GM19035 (cell line): ENCODE results near the gene ANO6.

Experiments
- ATAC-seq: cut with Tn5 transposase; IDR thresholded peaks from one replicate; pipeline ENCODE4 v1.9.1; 2021; ENCODE audit not compliant: unreplicated experiment

The ANO6 gene

DNA sequence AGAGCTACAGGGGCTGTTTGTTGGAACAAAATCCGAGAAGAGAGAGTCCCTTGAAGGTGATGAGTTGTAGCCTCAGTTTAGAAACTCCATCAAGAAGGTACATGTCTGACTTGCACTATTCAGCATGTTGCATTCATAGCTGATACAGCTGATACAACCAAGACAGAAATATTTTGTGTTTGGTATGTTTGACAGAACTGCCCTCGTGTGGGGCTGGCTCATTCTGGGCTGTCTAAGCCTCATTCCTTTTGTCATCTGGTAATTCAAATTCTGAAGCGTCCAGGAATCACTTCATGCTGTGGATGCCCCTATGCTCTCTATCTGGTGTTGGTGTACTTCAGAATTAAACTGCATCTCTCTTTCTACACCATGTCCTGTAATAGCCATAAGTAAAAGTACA, 126.3 kb downstream of the ANO6 start:
- no peak for ATAC-seq

DNA sequence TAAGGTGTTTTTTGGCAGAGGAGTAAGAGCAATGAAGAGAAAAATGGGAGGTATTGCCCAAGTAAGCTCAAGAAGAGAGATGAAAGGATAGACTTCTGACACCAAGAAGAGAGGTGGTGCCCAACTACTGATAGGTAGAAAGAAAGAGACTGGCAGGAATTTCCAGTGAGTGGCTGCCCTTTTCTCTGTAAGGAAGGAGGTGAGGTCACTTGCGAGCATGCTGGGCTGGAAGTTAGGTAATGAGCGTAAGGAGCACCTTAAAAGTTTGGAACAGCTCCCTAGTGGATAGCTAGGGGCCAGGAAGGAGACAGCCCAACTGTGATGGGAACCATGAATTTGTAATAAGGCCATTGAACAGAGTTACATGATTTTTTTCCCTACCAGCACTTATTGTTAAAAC, 127.0 kb downstream of the ANO6 start:
- ATAC-seq: no peak

DNA sequence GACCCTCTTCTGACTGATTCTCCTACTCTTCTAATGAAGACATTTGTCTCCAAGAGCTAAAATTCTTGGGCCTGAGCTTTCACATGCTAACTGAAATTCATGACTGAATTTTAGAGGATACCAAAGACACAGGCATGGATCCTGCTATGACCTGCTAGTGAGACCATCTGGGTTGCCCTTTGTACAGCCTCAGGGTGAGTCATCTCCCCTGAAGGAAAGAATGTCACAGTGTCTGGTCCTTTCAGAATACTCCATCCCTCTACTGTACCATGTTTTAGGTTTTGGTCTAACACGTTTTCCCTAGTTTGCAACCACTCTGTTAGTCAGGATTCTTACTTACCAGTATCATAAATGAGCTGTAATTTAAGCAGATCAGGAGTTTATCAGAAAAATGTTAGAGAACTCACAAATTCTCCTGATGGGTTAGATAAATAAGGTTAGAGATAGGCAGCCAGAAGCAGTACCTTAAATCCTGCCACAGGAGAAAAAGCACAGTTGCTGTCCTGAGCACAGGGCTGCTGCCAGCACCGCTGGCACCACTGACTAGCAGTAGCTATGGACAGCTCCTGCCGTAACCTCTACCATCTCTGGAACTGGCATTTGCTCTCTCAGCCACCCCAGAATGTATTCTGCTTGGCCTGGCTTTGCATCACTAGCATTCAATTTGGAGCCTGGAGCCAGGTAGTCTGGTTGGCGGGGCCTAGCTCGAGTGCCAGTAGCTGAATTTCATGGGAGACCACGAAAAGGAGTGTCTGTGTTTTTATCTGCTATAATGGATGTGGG, 127.6 kb downstream of the ANO6 start:
- ATAC-seq: no peak

DNA sequence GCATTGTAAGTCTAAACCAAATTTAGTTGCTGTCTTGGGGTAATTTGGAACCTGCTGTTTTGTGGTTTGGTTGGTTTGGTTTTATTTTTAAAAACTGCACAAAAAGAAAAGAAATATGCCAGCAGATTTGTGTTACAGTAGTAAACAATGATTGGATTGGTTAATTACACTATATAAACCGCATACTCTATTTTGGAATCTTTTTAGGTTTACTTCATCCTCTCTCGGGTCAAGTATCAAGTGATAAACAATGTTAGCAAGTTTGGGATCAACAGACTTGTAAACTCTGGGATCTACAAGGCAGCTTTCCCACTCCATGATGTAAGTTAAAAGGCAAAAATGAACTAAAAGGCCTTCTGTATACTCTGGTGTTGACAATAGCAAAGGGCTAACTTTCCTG, 132.4 kb downstream of the ANO6 start:
- ATAC-seq: no peak

DNA sequence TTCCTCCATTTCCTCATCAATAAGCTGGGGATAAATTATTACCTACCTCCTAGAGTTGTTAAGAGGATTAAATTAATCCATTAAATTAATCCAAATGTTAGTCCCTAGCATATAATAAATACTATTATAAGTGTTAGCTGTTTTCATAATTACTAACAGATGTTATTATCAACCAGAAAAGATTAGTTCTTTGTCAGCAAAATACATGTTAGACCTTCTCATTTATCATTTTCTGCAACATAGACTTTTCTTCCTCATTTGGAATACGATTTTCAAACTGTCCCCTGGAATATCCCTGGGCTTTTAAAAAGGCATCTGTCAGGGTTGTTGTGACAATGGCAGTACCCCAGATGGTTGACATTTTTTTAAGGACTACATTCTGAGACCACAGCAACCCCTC, 133.1 kb downstream of the ANO6 start:
- no peak for ATAC-seq

DNA sequence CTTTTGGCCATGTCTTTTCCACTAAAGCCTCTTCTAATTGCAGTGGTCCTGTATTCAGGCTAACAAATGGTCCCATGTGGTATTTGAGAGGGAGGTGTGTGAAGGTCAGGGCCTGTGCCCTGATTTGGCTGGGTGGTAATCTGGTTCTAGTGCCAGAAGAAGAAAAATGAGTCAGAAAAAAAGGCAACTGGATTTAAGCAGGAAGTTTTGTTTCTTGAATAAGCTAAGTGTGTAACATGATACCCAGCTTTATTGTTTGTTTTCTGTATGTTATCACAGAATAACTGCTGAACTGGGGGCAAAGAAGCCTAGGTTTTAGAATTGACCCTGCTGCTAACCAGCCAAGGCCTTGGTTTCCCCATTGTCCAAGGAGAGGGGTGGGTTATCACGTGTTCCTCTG, 134.0 kb downstream of the ANO6 start:
- no peak for ATAC-seq

DNA sequence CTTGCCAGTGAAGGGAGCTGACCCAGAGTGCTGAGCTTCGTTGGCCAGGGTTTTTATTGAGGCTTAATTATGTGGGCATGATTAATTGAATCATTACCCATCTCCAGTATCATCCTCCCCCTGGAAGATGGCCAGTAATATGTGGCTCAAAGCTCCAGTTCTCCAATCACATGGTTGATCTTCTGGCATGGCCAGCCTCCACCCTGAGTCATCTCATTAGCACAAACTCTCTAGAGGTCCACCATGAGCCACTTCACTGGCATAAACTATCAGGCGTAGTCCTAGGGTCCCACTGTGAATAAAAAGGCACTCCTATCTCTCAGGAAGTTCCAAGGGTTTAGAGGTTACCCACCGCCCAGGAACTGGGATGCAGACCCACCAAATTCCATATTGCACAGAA, 135.0 kb downstream of the ANO6 start:
- ATAC-seq: no peak

DNA sequence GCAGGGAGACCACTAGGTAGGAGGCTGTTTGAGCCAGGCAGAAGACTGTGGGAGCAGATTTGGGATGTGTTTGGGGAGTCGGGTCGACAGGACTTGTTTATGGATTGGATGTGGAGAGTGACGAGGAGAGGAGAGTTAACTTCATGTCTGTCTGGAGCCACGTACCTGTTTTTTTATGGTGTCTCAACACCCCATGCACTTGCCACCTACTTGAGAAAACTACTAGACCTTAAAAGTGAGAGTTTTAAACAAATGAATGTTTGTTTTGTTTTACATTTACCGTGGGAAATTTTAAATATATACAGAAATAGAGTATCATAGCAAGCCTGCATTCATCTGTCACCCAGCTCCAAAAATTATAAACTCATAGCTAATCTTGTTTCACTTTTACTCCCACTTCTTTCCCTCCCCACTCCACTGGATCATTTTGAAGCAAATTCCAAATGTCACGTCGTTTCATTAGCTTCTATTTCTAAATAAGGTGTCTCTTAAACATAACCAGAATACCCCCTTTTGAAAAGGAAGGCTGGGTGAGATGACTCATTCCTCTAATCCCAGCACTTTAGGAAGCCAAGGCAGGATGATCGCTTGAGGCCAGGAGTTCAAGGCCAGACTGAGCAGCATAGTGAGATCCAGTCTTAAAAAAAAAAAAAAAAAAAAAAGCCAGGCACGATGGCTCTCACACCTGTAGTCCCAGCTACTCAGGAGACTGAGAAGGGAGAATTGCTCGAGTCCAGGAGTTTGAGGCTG, 136.2 kb downstream of the ANO6 start:
- ATAC-seq: no peak

DNA sequence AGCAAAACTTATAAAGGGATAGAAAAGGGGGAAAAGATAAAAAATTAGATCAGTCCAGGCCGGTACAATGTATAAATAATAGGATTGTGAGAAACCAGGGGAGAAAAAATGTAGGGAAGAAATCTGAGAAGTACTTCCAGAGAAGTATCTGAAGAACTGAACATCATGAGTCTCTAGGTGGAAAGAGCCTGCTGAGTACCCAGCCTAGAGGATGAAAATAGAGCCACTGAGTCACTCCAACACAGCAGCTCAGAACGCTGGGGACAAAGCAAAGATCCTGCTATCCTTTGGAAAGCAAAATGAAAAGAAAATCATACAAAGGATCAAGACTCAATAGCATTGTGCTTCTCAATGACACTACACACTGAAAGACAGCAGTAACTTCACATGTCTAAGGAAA, 138.0 kb downstream of the ANO6 start:
- no peak for ATAC-seq

DNA sequence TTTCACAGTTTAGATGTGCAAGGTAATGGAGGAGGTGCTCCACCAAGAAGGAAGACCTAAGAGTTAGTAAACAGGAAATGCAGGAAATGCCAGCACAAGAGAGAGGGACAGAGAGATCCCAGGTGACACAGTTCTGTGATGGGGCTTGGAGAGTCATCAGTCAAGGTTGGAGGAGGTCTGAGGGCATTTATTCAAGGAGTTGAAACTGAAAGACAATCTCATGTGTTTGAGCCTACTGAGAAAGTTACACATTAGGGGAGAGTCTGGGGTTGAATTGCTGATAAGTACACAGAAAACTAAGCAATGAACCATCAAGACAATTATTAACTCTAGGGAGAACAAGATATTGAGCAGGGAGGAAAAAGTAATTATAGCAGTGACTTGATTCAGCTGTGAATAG, 138.5 kb downstream of the ANO6 start:
- ATAC-seq: peak; percentile 52

DNA sequence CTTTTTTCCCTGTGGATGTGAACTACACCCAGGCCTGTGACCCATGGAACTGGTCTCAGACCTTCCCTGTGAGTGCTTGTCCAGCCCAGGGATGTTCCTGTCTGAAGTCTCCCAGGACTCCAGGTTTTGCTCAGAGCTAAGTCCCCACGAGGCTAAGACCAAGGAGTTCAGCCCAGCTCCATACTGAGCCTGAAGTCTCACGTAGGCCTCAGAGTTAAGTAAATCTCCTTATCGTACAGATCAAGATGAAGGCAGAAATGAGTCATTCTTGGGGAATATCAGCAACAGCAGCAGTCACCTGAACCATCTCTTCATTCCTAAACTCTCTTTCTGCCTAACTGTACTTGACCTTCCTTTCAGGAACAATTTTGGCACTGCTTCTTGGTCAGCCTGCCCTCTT, 139.8 kb downstream of the ANO6 start:
- no peak for ATAC-seq

DNA sequence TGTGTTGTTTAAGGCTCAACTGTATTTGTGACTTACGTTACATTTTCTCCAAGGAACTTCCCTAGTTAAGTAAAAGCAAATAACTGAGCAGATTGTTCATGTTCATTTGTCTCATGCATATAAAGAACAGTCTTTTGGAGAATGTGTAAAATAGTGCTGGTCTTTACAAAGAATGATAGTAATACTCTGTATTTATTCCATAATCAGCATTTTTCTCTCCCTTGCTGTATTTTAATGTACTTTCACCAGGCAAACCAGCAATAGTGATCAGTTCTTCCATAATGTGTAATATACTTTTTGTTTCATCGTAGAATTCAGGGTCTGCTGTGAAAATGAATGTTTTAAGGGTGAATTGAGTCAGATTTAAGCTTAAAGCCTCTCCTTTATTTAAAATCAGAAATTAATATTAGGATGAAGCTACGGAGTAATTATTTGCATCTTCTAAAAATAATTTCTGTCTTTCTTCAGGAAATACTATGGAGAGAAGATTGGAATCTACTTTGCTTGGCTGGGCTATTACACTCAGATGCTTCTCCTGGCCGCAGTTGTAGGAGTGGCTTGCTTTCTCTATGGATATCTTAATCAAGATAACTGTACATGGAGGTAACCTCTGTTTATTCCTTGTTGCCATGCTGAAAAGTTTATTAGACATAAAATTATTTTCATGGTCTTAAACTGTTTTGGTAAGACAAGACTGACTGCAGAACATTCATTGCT, 141.1 kb downstream of the ANO6 start:
- no peak for ATAC-seq

DNA sequence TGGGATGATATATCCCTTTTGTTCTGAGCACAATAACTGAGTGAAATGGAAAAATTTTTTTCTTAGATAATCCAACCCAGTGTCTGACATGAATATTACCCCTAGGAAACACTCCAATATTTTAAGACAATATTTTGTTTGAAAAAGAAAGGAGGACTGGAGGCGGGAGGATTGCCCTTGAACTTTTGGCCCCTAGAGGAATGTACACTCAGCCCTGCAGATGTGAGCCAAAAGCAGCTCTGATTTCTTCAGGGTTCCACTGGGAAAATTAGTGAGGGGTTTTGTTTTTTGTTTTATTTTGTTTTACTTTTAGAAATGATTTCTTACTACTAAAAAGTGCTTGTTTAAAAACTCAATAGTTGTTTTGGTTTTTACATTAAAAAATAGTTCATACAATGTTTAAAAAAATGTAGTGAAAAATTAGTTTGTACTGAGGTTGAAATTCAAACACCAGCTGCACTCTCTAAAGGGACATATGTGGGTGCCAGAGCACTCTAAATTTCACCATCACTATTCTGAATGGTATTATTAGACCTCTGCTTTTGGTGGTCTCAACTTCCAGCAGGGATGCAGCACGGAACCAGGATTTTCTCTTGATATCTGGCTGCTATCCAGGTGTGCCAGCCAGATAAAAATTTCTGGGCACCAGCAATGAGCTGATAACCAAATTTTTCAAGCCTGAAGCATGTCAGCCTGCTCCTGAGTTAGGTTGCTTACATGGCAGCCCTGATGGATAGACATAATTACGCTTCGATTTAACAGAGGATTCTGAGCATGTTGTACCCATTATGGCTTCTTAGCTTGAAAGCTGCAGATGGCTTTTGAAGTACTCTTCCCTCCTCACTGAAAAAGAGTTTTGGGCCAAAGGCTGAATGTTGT, 141.9 kb downstream of the ANO6 start:
- ATAC-seq: no peak

DNA sequence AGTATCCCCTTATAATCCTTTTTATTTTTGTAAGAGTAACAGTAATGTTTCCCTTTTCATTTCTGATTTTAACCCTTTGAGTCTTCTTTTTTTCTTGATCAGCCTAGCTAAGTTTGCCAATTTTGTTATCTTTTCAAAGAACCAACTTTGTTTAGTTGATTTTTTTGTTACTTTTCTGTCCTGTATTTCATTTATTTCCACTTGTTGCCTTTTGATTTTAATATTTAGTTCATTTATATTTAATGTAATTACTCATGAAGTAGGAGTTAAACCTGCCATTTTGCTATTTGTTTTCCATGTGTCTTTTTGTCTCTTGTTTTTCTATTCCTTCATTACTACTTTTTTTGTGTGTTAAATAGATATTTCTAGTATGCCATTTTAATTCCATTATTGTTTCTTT, 146.4 kb downstream of the ANO6 start:
- no peak for ATAC-seq

DNA sequence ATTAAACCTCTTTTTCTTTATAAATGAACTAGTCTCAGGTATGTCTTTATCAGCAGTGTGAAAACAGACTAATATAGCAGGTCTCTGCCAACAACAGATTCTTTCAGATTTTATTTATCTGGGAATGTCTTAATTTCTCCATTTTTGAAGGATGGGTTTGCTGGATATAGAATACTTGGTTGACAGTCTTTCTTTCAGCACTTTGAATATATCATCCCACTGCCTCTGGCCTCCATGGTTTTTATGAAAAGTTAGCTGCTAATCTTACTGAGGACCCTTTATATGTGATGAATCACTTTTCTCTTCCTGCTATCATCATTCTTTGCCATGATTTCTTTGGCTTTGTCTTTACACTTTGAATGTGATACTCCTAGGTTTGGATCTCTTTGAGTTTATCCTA, 148.0 kb downstream of the ANO6 start:
- ATAC-seq: no peak

DNA sequence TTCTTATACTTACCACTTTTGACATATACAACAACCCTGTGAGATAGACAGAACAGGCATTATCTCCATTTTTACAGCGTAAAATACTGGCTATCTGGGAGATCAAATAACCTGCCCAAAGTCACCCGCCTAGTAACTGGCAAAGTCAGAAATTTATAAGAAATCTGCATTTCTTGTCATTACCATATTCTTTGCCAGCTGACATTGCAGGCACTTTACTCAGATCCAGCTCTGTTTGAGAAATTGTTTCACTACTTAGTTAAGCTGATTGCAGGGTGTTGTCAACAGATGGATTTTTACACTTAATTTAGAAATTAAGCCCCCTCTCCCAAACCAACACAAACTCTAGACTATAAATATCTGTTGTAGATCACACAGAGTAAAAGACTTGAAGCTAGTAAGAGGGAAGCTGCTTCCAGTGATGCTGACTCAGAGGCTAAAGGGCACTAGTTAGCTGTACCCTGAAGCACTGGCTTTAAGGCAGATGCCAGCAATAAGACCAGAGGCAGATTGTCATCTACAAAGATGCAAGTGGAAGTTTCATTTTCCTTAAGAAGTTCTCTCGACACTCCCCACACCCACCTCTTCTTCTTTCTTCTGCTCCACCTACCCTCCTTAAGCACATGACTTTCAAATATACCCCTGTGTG, 153.1 kb downstream of the ANO6 start:
- no peak for ATAC-seq

DNA sequence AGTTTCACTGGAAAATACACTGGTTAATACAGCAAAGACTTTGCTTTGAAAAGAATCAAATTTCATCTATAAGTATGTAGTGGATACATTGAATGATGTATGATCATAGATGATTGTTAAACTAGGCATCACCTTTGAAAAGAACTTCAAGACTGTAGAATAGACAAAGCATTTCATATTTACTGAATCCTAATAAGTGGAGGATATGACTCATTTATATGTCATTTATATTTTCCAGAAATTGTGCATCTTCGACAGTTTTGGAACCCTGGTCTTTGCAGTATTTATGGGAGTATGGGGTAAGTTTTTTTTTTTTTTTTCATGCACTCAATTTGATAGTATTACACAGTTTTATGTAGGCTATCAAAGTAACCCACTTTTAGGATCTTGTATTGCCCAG, 161.9 kb downstream of the ANO6 start:
- ATAC-seq: no peak

DNA sequence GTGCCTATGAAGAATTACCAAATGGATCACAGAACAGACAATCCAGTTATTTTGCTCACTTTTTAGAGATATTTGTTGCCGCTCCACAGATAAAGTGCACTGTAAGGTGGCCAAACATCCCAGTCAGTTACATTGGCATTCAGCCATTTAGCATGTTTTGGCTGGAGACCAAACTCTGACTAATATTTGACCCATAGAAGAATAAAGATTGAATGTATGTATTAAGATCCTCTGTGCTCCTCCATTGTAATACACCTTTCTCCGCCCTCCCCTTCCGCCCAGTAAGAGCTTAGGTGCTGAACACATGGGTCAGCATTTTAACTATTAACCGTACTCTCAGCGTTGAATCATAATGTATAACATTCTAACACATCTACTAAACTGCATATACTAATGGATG, 163.4 kb downstream of the ANO6 start:
- ATAC-seq: no peak

DNA sequence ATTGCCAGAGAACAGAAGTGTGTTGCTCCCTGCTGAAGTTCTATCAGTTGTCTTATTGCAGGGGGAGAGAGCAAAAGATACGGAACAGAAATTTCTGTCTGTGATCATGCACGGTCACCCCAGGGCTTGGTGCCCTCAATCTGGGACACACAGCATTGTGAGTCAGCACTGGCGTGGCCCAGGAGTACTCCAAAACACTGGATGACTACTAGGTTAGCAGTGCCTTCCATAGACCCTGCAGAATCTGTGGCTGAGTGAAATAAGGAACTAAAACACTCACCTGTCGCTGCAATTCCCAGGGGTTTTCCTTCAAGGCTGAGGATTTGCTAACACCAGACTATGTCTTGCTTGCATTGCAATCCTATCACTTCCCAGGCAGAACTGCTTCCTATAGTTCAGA, 165.5 kb downstream of the ANO6 start:
- ATAC-seq: no peak

DNA sequence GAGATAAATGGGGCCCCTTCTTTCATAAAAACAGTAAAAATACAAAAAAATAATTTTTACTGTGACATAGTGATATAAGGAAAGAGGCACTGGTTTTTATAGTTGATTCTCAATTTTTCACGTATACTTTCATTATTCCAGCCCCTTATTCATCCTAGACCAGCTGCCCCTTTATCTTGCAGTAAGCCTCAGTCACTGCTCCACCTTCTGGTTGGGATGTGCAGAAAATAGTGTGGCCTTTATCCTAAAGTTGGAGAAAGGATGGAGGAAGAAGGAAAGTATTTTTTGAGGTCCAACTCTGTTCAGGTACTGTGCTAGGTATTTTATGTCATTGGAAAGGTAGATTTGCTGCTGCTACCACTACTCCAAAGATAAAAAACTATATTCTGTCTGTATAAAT, 172.7 kb downstream of the ANO6 start:
- no peak for ATAC-seq

DNA sequence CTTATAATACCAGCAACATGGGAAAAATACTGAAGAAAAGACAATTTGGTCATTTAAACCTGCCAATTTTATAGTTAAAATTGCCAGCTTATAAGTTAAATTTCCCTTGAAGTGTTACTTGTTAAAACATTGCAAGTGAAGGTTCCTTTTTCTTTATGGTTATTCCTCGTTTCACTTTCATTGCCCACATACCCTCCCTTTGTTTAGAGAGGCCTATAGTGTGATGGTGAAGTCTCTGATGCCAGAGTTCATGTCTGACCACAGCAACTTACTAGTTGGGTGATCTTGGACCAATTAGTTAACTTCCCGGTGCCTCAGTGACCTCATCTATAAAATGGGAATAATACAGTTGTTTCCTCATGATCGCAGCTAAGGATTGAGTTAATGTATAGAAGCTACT, 173.5 kb downstream of the ANO6 start:
- ATAC-seq: no peak
